Peyer's patch (tissue), 4 donors: ENCODE results near the gene STXBP1.

ENCODE experiments used
- CTCF ChIP-seq, 6 experiments: fragments of 450-650 bp in 4 of 6; fragments of 200-600 bp in 2 of 6; sonication (generic) in 1 of 6; IDR thresholded peaks; one replicate each; pipeline ENCODE4 v1.5.1; 2017 to 2019; ENCODE audit warnings: antibody characterized with exemption in 6 of 6, mild to moderate bottlenecking in 3 of 6, moderate library complexity in 1 of 6
- POLR2A ChIP-seq, 2 donors: fragments of 450-650 bp; IDR thresholded peaks; one replicate each; pipeline ENCODE4 v1.5.1; 2017; ENCODE audit warnings: antibody characterized with exemption in 2 of 2, mild to moderate bottlenecking in 2 of 2, moderate library complexity in 2 of 2

- no peak for TF ChIP-seq POLR2A (IDR thresholded peaks at IDR 0.05)
- TF ChIP-seq CTCF (IDR thresholded peaks at IDR 0.05), result no peak
Measured at GRCh38 chr9:127603226-127603625, 8.9 kb upstream of the STXBP1 start.
